NCI-H2029 treated with DMSO at 0.1 percent for 48 hours (cell line): ENCODE results near the gene VGF.
"Not testable (repeated sequence)": the region's sequence is repeated elsewhere in the genome, so short reads cannot be mapped to it uniquely, and the experiment has no call there.

ENCODE experiments used
- DNase-seq: peaks from one replicate; lab custom pipeline; 2025; lab: John Stamatoyannopoulos, UW

The VGF gene

DNA sequence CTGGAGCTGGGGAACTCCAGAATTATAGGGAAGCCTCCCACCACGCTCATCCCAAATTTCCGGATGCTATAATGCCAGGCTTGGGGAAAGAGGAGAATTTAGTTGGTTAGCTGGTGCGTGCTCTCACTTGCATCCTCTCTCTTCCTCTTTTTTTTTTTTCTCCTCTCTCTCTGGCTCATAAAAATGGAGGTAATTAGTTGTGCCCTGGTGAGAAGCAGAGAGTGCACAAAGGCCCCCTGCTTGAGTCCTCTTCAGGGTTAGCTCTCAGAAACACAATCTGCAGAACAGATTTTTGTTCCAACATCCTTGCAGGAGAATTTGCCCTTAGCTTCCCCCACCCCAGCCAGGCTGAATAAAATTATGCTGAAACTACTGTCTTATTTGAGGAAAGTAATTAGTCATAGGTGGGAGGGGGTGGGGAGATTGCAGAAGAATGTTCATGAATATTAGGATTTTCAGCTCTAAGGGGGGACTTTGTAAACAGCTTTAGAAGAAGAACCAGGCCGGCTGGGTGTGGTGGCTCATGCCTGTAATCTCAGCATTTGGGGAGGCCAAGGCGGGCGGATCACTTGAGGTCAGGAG is 30.9 kb downstream of the VGF start:
- DNase-seq: no peak

- DNase-seq: no peak
Measured at GRCh38 chr7:101133621-101134398, 31.6 kb downstream of the VGF start.

GRCh38 chr7:101132626-101133600 is 32.5 kb downstream of the VGF start:
- DNase-seq: not testable (repeated sequence)

- DNase-seq: no peak
Measured at GRCh38 chr7:101129603-101130117, 35.7 kb downstream of the VGF start.

- DNase-seq: no peak
Measured at GRCh38 chr7:101128040-101128834, 37.1 kb downstream of the VGF start.

- no peak for DNase-seq
Measured at GRCh38 chr7:101127460-101128039, 37.8 kb downstream of the VGF start.

- DNase-seq: no peak
Measured at GRCh38 chr7:101126651-101127459, 38.5 kb downstream of the VGF start, which contains the start of gene SERPINE1. SERPINE1 (plus strand) TSS chr7:101127104; CDS start chr7:101128394, 1,290 bp downstream.

GRCh38 chr7:101125989-101126650 is 39.2 kb downstream of the VGF start:
- DNase-seq: no peak

DNA sequence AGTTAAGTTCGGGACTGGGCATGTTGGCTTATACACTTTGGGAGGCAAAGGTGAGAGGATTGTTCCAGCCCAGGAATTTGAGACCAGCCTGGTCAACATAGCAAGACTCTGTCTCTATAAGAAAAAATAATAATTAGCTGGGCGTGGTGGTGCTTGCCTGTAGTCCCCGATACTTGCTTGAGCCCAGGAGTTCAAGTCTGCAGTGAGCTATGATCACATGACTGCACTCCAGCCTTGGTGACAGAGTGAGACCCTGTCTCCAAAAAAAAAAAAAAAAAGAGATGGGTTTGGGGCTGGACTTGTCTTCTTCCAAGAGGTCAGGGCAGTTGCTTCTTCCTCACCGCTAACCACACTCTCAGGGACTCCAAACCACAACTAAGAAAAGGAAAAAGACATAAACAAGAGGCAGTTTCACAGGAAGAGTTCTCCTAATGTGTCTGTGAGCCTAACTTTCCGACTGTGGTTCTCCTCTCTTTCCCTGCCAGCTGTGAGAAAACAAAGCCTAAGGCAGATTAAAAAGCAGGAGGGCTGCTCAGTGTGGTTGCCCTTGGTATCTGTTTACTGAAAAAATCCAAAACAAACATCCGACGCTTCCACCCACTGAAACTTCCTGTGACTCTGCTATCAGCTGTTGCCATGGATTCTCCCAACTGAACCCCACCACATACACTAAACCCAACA is 40.9 kb downstream of the VGF start:
- DNase-seq: no peak

DNA sequence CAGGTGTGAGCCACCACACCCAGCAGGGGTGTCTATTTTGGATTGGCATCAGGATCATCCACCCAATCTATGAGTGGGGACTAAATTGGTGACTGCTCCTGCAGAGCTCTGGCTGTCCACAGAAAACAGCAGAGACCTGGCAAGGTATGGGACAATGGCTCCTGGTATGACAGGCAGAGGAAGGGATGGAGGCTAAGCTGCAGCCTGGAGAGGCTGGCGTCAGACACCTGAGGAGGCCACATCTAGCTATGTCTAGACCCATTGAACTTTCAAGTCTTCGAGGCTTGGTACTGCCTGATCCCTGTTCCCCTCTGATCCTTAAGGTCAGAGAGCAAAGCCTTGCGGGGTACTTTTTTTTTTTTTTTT is 41.7 kb downstream of the VGF start:
- DNase-seq: no peak

- DNase-seq: no peak
Measured at GRCh38 chr7:101122933-101123702, 42.3 kb downstream of the VGF start.

GRCh38 chr7:101121991-101122932 is 43.1 kb downstream of the VGF start:
- no peak for DNase-seq

GRCh38 chr7:101121631-101121990 is 43.8 kb downstream of the VGF start:
- not testable (repeated sequence) for DNase-seq

DNA sequence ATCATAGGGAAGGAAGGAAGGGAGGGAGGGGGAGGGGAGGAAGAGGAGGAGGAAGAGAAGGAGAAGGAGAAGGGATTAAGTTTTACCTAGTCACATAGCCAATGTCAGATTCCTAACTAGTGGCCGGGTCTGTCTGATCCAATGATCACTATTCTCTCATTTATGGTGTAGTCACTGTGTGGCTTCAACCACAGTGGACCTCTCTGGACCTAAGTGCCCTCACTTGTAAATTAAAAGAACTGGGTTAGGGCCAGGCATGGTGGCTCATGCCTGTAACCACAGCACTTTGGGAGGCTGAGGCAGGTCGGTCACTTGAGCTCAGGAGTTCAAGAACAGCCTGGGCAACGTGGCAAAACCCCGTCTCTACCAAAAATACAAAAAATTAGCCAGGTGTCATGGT is 45.1 kb downstream of the VGF start:
- DNase-seq: no peak

GRCh38 chr7:101119876-101120275 is 45.5 kb downstream of the VGF start:
- DNase-seq: no peak

GRCh38 chr7:101118856-101119255 is 46.5 kb downstream of the VGF start:
- DNase-seq: no peak

DNA sequence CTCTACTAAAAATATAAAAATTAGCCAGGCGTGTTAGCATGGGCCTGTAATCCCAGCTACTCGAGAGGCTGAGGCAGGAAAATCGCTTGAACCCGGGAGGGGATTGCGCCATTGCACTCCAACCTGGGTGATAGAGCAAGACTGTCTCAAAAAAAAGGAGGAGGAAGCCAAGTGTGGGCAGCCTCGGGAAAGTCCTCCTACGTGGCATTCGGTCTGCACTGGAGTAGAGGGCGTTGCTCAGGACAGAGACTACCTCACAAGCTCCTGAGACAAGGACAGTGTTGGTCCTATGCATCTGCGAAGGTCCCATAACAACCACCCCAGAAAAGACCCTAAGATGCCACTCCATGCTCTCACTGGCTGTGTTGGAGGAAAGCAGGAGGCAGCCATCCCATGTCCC is 48.5 kb downstream of the VGF start:
- DNase-seq: no peak
